DMS53 treated with DMSO at 0.1 percent for 48 hours (cell line): ENCODE measurements around the gene RBFOX2.
"Not testable (repeated sequence)": the region's sequence is repeated elsewhere in the genome, so short reads cannot be mapped to it uniquely, and the experiment has no call there.

Experiments used
- DNase-seq: peaks from one replicate; lab custom pipeline; 2025; ENCODE audit not compliant: unreplicated experiment; lab: John Stamatoyannopoulos, UW

RBFOX2 gene

GRCh38 chr22:35717572-35717971, 311.1 kb downstream of the RBFOX2 start, which contains the start of gene APOL5:
APOL5 (plus strand) TSS chr22:35717872; CDS start chr22:35717872, 0 bp downstream.
- DNase-seq = no peak

GRCh38 chr22:35712672-35713071, 316.0 kb downstream of the RBFOX2 start:
- no peak for DNase-seq

GRCh38 chr22:35711336-35711735, 317.3 kb downstream of the RBFOX2 start:
- no peak for DNase-seq

GRCh38 chr22:35708917-35709316, 319.7 kb downstream of the RBFOX2 start:
- no peak for DNase-seq

- DNase-seq = no peak
Observed at GRCh38 chr22:35708453-35708852, 320.2 kb downstream of the RBFOX2 start.

- DNase-seq = no peak
Observed at GRCh38 chr22:35705141-35705540, 323.5 kb downstream of the RBFOX2 start.

GRCh38 chr22:35703861-35704584, 324.6 kb downstream of the RBFOX2 start:
- no peak for DNase-seq

- DNase-seq = not testable (repeated sequence)
Observed at GRCh38 chr22:35699852-35700251, 328.8 kb downstream of the RBFOX2 start.

- DNase-seq = no peak
Observed at GRCh38 chr22:35697142-35697541, 331.5 kb downstream of the RBFOX2 start.

GRCh38 chr22:35695202-35695601, 333.4 kb downstream of the RBFOX2 start:
- no peak for DNase-seq

- DNase-seq = no peak
Observed at GRCh38 chr22:35690001-35690400, 338.6 kb downstream of the RBFOX2 start.

GRCh38 chr22:35688913-35689675, 339.5 kb downstream of the RBFOX2 start:
- no peak for DNase-seq
